CD4-positive, alpha-beta memory T cell (primary cell): ENCODE measurements around the gene AMN1. TPM values are rescaled to one million over a fixed set of nuclear protein-coding genes. Genes with fewer than 3 reads are reported as not detected.

Source experiments
- CTCF ChIA-PET: fragments of 350-600 bp; sonication (Branson Sonifier 250); formaldehyde crosslinking; loops from one replicate; lab custom pipeline; 2021; ENCODE audit warnings: inconsistent platforms; ENCODE audit not compliant: partially characterized antibody; lab: Charles Lee
- POLR2A ChIA-PET: fragments of 350-600 bp; sonication (Branson Sonifier 250); formaldehyde crosslinking; loops from one replicate; lab custom pipeline; 2021; ENCODE audit not compliant: partially characterized antibody; lab: Charles Lee
- DNase-seq, 5 donors: peaks; one replicate each; pipeline versions ENCODE4 v3.0.0 to v3.0.0-alpha.2; 2020 to 2022; ENCODE audit warnings: mixed read lengths in 1 of 5
- H3K27ac ChIP-seq: one replicate; pipeline ENCODE4 v1.7.0; 2013; ENCODE audit warnings: low read depth, low read length
- H3K27me3 ChIP-seq: 2 replicates; pipeline ENCODE4 v1.7.0; 2013; ENCODE audit warnings: mild to moderate bottlenecking, low read length, moderate library complexity; ENCODE audit not compliant: insufficient read depth
- H3K36me3 ChIP-seq: 2 replicates; pipeline ENCODE4 v1.7.0; 2013; ENCODE audit warnings: mild to moderate bottlenecking, low read length, moderate library complexity; ENCODE audit not compliant: insufficient read depth
- H3K4me1 ChIP-seq: 2 replicates; pipeline ENCODE4 v1.7.0; 2013; ENCODE audit warnings: mild to moderate bottlenecking, low read length, moderate library complexity; ENCODE audit not compliant: insufficient read depth
- H3K4me3 ChIP-seq, 2 donors: one replicate each; pipeline ENCODE4 v1.7.0; 2013; ENCODE audit warnings: low read length in 2 of 2, mild to moderate bottlenecking in 1 of 2
- H3K9me3 ChIP-seq, 2 donors: one replicate each; pipeline ENCODE4 v1.7.0; 2013; ENCODE audit warnings: low read length in 2 of 2, control low read depth in 1 of 2; ENCODE audit not compliant: control insufficient read depth in 1 of 2
- H3K27ac Mint-ChIP-seq, 7 donors: one replicate each; pipeline ENCODE4 v1.8.0; 2020 to 2021; ENCODE audit warnings: mixed read lengths in 7 of 7, mild to moderate bottlenecking in 6 of 7, inconsistent platforms in 3 of 7, moderate library complexity in 3 of 7
- H3K27me3 Mint-ChIP-seq, 2 donors: one replicate each; pipeline ENCODE4 v1.8.0; 2020 to 2021; ENCODE audit warnings: mixed read lengths in 2 of 2
- H3K36me3 Mint-ChIP-seq, 2 donors: one replicate each; pipeline ENCODE4 v1.8.0; 2020 to 2021; ENCODE audit warnings: mixed read lengths in 2 of 2, inconsistent platforms in 1 of 2, mild to moderate bottlenecking in 1 of 2
- H3K4me1 Mint-ChIP-seq, 4 donors: one replicate each; pipeline ENCODE4 v1.8.0; 2020 to 2021; ENCODE audit warnings: mixed read lengths in 4 of 4, mild to moderate bottlenecking in 1 of 4
- H3K4me3 Mint-ChIP-seq, 8 donors: one replicate each; pipeline ENCODE4 v1.8.0; 2020 to 2021; ENCODE audit warnings: mixed read lengths in 8 of 8, mild to moderate bottlenecking in 7 of 8, moderate library complexity in 6 of 8, inconsistent platforms in 3 of 8
- H3K9me3 Mint-ChIP-seq, 8 donors: one replicate each; pipeline ENCODE4 v1.8.0; 2020 to 2021; ENCODE audit warnings: mixed read lengths in 8 of 8, mild to moderate bottlenecking in 5 of 8, inconsistent platforms in 3 of 8, moderate library complexity in 1 of 8
- intact Hi-C: fragments of 100-400 bp; cut with micrococcal nuclease; formaldehyde crosslinking; loops from one replicate; pipeline ENCODE4 v1.15.1; 2023
- polyA plus RNA-seq, 2 donors: library from polyadenylated mRNA; unstranded; fragments of 300-500 nt; fragmentation: Illumina TruSeq; gene quantifications; one replicate each; pipeline ENCODE4 v1.2.3, GENCODE V29; 2021
- total RNA-seq, 2 experiments: library from RNA; stranded (reverse); gene quantifications; one replicate each; pipeline ENCODE4 v1.2.3, GENCODE V29; 2021

Gene AMN1
- total and polyA plus RNA-seq, 4 experiments from 2014 or later: 9.6 to 18.4 (median 14.9) TPM

DNA sequence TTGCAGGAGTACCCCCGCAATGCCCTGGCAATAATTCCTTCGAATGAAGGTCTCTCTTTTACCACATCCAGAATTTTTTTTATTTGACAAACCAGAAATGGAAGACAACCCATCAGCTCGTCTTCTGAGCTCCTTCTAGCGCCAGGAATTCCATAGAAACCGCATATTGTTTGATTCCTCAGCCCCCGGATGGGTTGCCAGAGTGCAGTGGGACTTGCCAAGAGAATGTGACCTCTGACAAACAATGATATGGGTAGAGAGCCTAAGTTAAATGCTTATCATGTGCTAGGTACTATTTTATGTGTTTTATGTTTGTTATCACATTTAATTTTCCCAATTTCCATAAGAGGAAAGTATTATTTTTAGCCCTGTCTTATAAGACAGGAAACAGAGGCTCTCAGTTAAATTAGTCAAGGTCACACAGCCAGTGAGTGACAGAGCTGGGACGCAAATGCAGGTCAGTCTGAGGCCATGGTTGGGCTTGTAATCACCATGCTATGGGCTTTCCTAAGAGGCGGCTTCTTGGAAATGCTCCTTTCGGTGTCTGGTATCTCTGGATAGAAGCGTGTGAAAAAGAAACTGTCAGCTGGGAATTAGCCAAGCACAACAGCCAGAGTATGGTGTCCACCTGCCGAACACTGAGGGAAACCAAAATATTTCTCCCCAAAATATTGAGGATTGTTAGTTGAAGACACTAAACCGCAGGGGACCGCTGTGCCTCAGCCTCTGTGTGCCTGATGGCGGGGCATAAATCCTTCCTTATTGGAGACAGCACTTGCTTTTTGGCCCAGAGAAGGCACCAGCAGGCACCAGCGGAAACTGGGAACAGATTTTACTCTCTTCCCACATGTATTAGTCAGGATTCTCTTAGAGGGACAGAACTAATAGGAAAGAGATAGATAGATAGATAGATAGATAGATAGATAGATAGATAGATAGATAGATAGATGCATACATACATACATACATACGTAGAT is 98.8 kb downstream of the AMN1 start:
- H3K27ac Mint-ChIP-seq: no peak overlapping the region
- H3K4me1 ChIP-seq: no peaks in the 10 kb centered on the region
- H3K27ac ChIP-seq: no peak overlapping the region
- ChIA-PET POLR2A (no interaction called here), CTCF (interaction anchor here (0.6 kb wide), 1 partner anchor 361 kb away, joined by 3 read pairs; no protein-coding TSS in a partner anchor)
- H3K27me3 ChIP-seq: no peaks in the 10 kb centered on the region
- intact Hi-C loops: no loop called here
- DNase-seq: no peak
- no peaks in the 10 kb centered on the region for H3K36me3 Mint-ChIP-seq
- H3K27me3 Mint-ChIP-seq: peaks cover 7 to 13% of the 10 kb centered on the region in 2 donors
- H3K4me3 Mint-ChIP-seq: no peak overlapping the region
- H3K4me1 Mint-ChIP-seq: no peaks in the 10 kb centered on the region
- no peaks in the 10 kb centered on the region for H3K9me3 ChIP-seq
- no peaks in the 10 kb centered on the region for H3K36me3 ChIP-seq
- no peaks in the 10 kb centered on the region for H3K9me3 Mint-ChIP-seq
- H3K4me3 ChIP-seq: no peak overlapping the region

GRCh38 chr12:31627456-31628054 is 101.3 kb downstream of the AMN1 start:
- Histone ChIP-seq H3K9me3 (no peaks in the 10 kb centered on the region), H3K27ac (no peak overlapping the region), H3K4me1 (no peaks in the 10 kb centered on the region), H3K36me3 (no peaks in the 10 kb centered on the region), H3K4me3 (no peak overlapping the region), H3K27me3 (no peaks in the 10 kb centered on the region)
- no peaks in the 10 kb centered on the region for H3K9me3 Mint-ChIP-seq
- peaks cover 7 to 10% of the 10 kb centered on the region in 2 donors for H3K27me3 Mint-ChIP-seq
- intact Hi-C loops: no loop called here
- no peaks in the 10 kb centered on the region for H3K36me3 Mint-ChIP-seq
- POLR2A ChIA-PET: no interaction called here
- CTCF ChIA-PET: interaction anchor here (1.6 kb wide), 1 partner anchor 11 kb away, joined by 5 read pairs; no protein-coding TSS in a partner anchor
- H3K4me3 Mint-ChIP-seq: no peak overlapping the region
- DNase-seq: no peak
- no peak overlapping the region for H3K27ac Mint-ChIP-seq
- no peaks in the 10 kb centered on the region for H3K4me1 Mint-ChIP-seq

DNA sequence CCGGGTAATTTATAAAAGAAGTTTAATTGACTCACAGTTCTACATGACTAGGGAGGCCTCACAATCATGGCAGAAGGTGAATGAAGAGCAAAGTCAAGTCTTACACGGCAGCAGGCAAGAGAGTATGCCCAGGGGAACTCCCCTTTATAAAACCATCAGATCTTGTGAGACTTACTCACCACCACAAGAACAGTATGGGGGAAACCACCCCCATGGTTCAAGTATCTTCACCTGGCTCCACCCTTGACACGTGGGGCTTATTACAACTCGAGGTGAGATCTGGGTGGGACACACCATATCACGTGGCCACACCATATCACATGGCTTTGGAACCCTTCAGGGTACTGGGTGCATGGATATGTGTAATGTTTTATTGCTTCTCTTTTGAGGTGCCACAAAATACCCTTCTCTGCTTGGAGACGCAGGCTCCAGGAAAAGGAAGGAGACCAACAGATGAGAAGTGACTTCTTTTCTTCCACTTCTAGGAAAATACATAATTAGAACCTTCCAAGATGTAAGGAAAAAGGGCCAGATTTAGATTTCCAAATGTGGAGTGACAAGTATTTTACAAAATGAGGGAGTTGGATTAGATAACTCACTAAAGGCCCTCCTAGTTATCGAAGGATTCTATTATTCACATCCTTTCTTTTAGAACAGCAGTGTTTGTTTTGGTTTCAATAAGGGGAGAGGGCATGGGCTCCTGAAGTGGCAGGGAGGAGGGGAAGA is 102.4 kb downstream of the AMN1 start:
- intact Hi-C loops: no loop called here
- Histone ChIP-seq H3K9me3 (no peaks in the 10 kb centered on the region), H3K4me1 (no peaks in the 10 kb centered on the region), H3K27me3 (no peaks in the 10 kb centered on the region), H3K4me3 (no peak overlapping the region), H3K36me3 (no peaks in the 10 kb centered on the region), H3K27ac (no peak overlapping the region)
- H3K4me3 Mint-ChIP-seq: no peak overlapping the region
- no peak overlapping the region for H3K27ac Mint-ChIP-seq
- no peaks in the 10 kb centered on the region for H3K36me3 Mint-ChIP-seq
- DNase-seq: no peak
- CTCF ChIA-PET: interaction anchor here (1.6 kb wide), 1 partner anchor 12 kb away, joined by 5 read pairs; no protein-coding TSS in a partner anchor
- H3K9me3 Mint-ChIP-seq: no peaks in the 10 kb centered on the region
- POLR2A ChIA-PET: no interaction called here
- H3K27me3 Mint-ChIP-seq: peaks cover 10 to 12% of the 10 kb centered on the region in 2 donors
- H3K4me1 Mint-ChIP-seq: no peaks in the 10 kb centered on the region

GRCh38 chr12:31622038-31622437 is 106.8 kb downstream of the AMN1 start:
- ChIA-PET POLR2A (no interaction called here), CTCF (no interaction called here)
- intact Hi-C loops: no loop called here
- no peaks in the 10 kb centered on the region for H3K27me3 ChIP-seq
- no peak overlapping the region for H3K27ac ChIP-seq
- Mint-ChIP-seq H3K4me1 (no peaks in the 10 kb centered on the region), H3K9me3 (no peaks in the 10 kb centered on the region), H3K4me3 (no peak overlapping the region), H3K27me3 (peaks cover 15 to 16% of the 10 kb centered on the region in 2 donors), H3K36me3 (no peaks in the 10 kb centered on the region), H3K27ac (no peak overlapping the region)
- H3K9me3 ChIP-seq: no peaks in the 10 kb centered on the region
- no peaks in the 10 kb centered on the region for H3K4me1 ChIP-seq
- no peak overlapping the region for H3K4me3 ChIP-seq
- DNase-seq: no peak
- no peaks in the 10 kb centered on the region for H3K36me3 ChIP-seq

Other genes with a start within 250 kb of the AMN1 start
- not detected for gene DENND5B, start 137.9 kb downstream of the AMN1 start, total RNA-seq
- under 1 TPM in 1 of 2 donors, not detected in 1; 0.60 TPM for gene DENND5B, start 137.9 kb downstream of the AMN1 start, polyA plus RNA-seq
- 1 to 10 TPM; 1.5 to 1.8 TPM for gene ETFBKMT, start 69.3 kb downstream of the AMN1 start, total RNA-seq
- 1 to 10 TPM; 1.3 to 2.2 TPM for gene ETFBKMT, start 69.3 kb downstream of the AMN1 start, polyA plus RNA-seq
- gene RESF1, start 230.4 kb upstream of the AMN1 start, total RNA-seq: 100 to 1,000 TPM; 539 to 545 TPM
- gene RESF1, start 230.4 kb upstream of the AMN1 start, polyA plus RNA-seq: 100 to 1,000 TPM in 1 of 2 donors, 10 to 100 TPM in 1; 56.5 to 339 TPM